NB4 (cell line): ENCODE measurements around the gene ERMN.

Source experiments
- CTCF ChIP-seq: IDR thresholded peaks from one replicate; pipeline ENCODE4 v1.5.1; 2012; ENCODE audit warnings: low read depth, low read length
- POLR2A ChIP-seq: IDR thresholded peaks from 2 replicates; pipeline ENCODE4 v1.6.1; 2011; ENCODE audit warnings: mild to moderate bottlenecking; ENCODE audit not compliant: insufficient read length; ENCODE audit errors: extremely low read depth

- no peak for TF ChIP-seq POLR2A
- TF ChIP-seq CTCF: no peak
These were observed 24.4 kb upstream of the ERMN start for GRCh38 chr2:157349949-157350515.
